Brain microvascular endothelial cell (primary cell): ENCODE measurements around the gene SHQ1.
A peak's percentile ranks its signal among the peaks of the same experiment; 100 is the strongest.

Experiments used
- DNase-seq: peaks from one replicate; pipeline ENCODE4 v3.0.0-alpha.2; 2020
- H3K27ac ChIP-seq: fragments of 250-450 bp; sonication (Bioruptor Pico); 2 replicates; pipeline ENCODE4 v1.5.1; 2020; ENCODE audit warnings: mild to moderate bottlenecking, moderate library complexity
- H3K27me3 ChIP-seq: fragments of 250-450 bp; sonication (Bioruptor Pico); replicated peaks from 2 replicates; pipeline ENCODE4 v1.5.1; 2020; ENCODE audit warnings: mild to moderate bottlenecking
- H3K36me3 ChIP-seq: fragments of 250-450 bp; sonication (Bioruptor Pico); replicated peaks from 2 replicates; pipeline ENCODE4 v1.5.1; 2020; ENCODE audit warnings: mild to moderate bottlenecking
- H3K4me3 ChIP-seq: 2 replicates; pipeline ENCODE4 v1.5.1; 2011; ENCODE audit warnings: low read depth, mild to moderate bottlenecking, control low read depth, low read length, moderate library complexity
- CTCF ChIP-seq: IDR thresholded peaks from 2 replicates; pipeline ENCODE4 v1.5.1; 2011; ENCODE audit warnings: low read depth, mild to moderate bottlenecking, moderate library complexity, low read length, control low read depth, inconsistent platforms; ENCODE audit errors: missing control alignments
- in situ Hi-C: cut with HindIII; loops from 2 replicates; pipeline ENCODE4 v1.10.0; 2017; ENCODE audit warnings: low sequenced_read_pairs, low pct_ligation_motif_present

Gene SHQ1

GRCh38 chr3:72820415-72820814 is 27.8 kb downstream of the SHQ1 start:
- no peaks in the 10 kb centered on the region for H3K27me3 ChIP-seq
- H3K27ac ChIP-seq: no peak overlapping the region
- no peak for TF ChIP-seq CTCF
- in situ Hi-C loops: no loop called here
- DNase-seq: peak; percentile 41
- H3K4me3 ChIP-seq: no peak overlapping the region
- H3K36me3 ChIP-seq: no peaks in the 10 kb centered on the region

GRCh38 chr3:72818905-72819304 is 29.3 kb downstream of the SHQ1 start:
- Histone ChIP-seq H3K27me3 (no peaks in the 10 kb centered on the region), H3K36me3 (no peaks in the 10 kb centered on the region), H3K4me3 (no peak overlapping the region), H3K27ac (peak overlapping the region; percentile 28)
- DNase-seq: peak; percentile 75
- TF ChIP-seq CTCF: no peak
- in situ Hi-C loops: no loop called here

GRCh38 chr3:72818092-72818773 is 30.0 kb downstream of the SHQ1 start:
- H3K27me3 ChIP-seq: no peaks in the 10 kb centered on the region
- TF ChIP-seq CTCF: peak; percentile 64
- in situ Hi-C loops: no loop called here
- no peak overlapping the region for H3K4me3 ChIP-seq
- H3K36me3 ChIP-seq: no peaks in the 10 kb centered on the region
- peak overlapping the region; percentile 28 for H3K27ac ChIP-seq
- DNase-seq: peak; percentile 11

GRCh38 chr3:72816862-72817355 is 31.3 kb downstream of the SHQ1 start:
- no peak for DNase-seq
- Histone ChIP-seq H3K4me3 (no peak overlapping the region), H3K36me3 (no peaks in the 10 kb centered on the region), H3K27ac (no peak overlapping the region), H3K27me3 (no peaks in the 10 kb centered on the region)
- TF ChIP-seq CTCF: no peak
- in situ Hi-C loops: no loop called here

- in situ Hi-C loops: no loop called here
- TF ChIP-seq CTCF: no peak
- Histone ChIP-seq H3K4me3 (no peak overlapping the region), H3K27me3 (no peaks in the 10 kb centered on the region), H3K36me3 (no peaks in the 10 kb centered on the region), H3K27ac (no peak overlapping the region)
- DNase-seq: no peak
Observed at GRCh38 chr3:72814308-72814707, 33.9 kb downstream of the SHQ1 start.

GRCh38 chr3:72812201-72812600 is 36.0 kb downstream of the SHQ1 start:
- Histone ChIP-seq H3K27me3 (no peaks in the 10 kb centered on the region), H3K27ac (no peak overlapping the region), H3K4me3 (no peak overlapping the region), H3K36me3 (no peaks in the 10 kb centered on the region)
- in situ Hi-C loops: no loop called here
- no peak for DNase-seq
- TF ChIP-seq CTCF: no peak
